GM12874 (cell line): ENCODE results near the gene CYP1A2.

Source experiments
- CTCF ChIP-seq: IDR thresholded peaks from 2 replicates; pipeline ENCODE4 v1.5.1; 2011; ENCODE audit warnings: low read depth, mild to moderate bottlenecking, control low read depth, low read length, moderate library complexity; ENCODE audit not compliant: insufficient read depth

The CYP1A2 gene

DNA sequence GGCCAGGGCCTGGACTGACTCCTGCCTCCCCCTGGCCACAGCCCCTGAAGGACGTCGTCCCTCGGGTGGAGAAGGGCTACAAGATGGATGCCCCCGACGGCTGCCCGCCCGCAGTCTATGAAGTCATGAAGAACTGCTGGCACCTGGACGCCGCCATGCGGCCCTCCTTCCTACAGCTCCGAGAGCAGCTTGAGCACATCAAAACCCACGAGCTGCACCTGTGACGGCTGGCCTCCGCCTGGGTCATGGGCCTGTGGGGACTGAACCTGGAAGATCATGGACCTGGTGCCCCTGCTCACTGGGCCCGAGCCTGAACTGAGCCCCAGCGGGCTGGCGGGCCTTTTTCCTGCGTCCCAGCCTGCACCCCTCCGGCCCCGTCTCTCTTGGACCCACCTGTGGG is 53.6 kb downstream of the CYP1A2 start:
- TF ChIP-seq CTCF: no peak

- TF ChIP-seq CTCF: no peak
These were observed 54.3 kb downstream of the CYP1A2 start for GRCh38 chr15:74802862-74803447.

- no peak for TF ChIP-seq CTCF
These were observed 56.3 kb downstream of the CYP1A2 start for GRCh38 chr15:74804935-74805334.
